Keratinocyte (primary cell): Measurements from ENCODE around the gene SYNPR. TPM values are rescaled to one million over a fixed set of nuclear protein-coding genes. Genes with fewer than 3 reads are reported as not detected.

Experiments used
- DNase-seq: peaks from one replicate; pipeline ENCODE4 v3.0.0-alpha.2; 2011; ENCODE audit warnings: low read depth, missing footprints, low spot score
- FAIRE-seq: peaks from 2 replicates; lab custom pipeline; 2011; peaks lifted over from hg19 to GRCh38; lab: Jason Lieb, UNC
- H2AFZ ChIP-seq: 2 replicates; pipeline ENCODE4 v1.6.0; 2012; ENCODE audit warnings: low read length, control low read depth, inconsistent platforms; ENCODE audit not compliant: control insufficient read depth
- H3K27ac ChIP-seq: 2 replicates; pipeline ENCODE4 v1.5.1; 2011; ENCODE audit warnings: low read length; ENCODE audit not compliant: control insufficient read depth, insufficient read depth
- H3K27me3 ChIP-seq: 3 replicates; pipeline ENCODE4 v1.6.0; 2011; ENCODE audit warnings: low read length; ENCODE audit not compliant: control insufficient read depth, insufficient read depth; ENCODE audit errors: extremely low read depth
- H3K36me3 ChIP-seq, 2 experiments: 2 replicates in 1 of 2; 3 replicates in 1 of 2; pipeline ENCODE4 v1.5.1; 2011; ENCODE audit warnings: low read length in 2 of 2, mild to moderate bottlenecking in 1 of 2; ENCODE audit not compliant: control insufficient read depth in 2 of 2, insufficient read depth in 2 of 2; ENCODE audit errors: extremely low read depth in 1 of 2
- H3K4me1 ChIP-seq: 3 replicates; pipeline ENCODE4 v1.5.1; 2011; ENCODE audit warnings: low read length; ENCODE audit not compliant: control insufficient read depth, insufficient read depth; ENCODE audit errors: extremely low read depth
- H3K4me2 ChIP-seq: 3 replicates; pipeline ENCODE4 v1.6.0; 2011; ENCODE audit warnings: low read depth, low read length; ENCODE audit not compliant: control insufficient read depth, insufficient read depth; ENCODE audit errors: extremely low read depth
- H3K4me3 ChIP-seq, 3 experiments: fragments of 200-600 bp in 1 of 3; sonication (generic) in 1 of 3; 2 replicates in 2 of 3; 3 replicates in 1 of 3; pipeline ENCODE4 v1.5.1; 2011 to 2016; ENCODE audit warnings: low read length in 3 of 3, mild to moderate bottlenecking in 3 of 3, control low read depth in 2 of 3, inconsistent platforms in 1 of 3, low read depth in 1 of 3, mixed read lengths in 1 of 3, mixed run types in 1 of 3, moderate library complexity in 1 of 3; ENCODE audit not compliant: control insufficient read depth in 2 of 3, insufficient read depth in 2 of 3; ENCODE audit errors: extremely low read depth in 1 of 3
- H3K79me2 ChIP-seq: 2 replicates; pipeline ENCODE4 v1.6.0; 2012; ENCODE audit warnings: low read length; ENCODE audit not compliant: control insufficient read depth, insufficient read depth
- H3K9ac ChIP-seq: 3 replicates; pipeline ENCODE4 v1.6.0; 2011; ENCODE audit warnings: low read length; ENCODE audit not compliant: control insufficient read depth, insufficient read depth; ENCODE audit errors: extremely low read depth
- H3K9me1 ChIP-seq: 3 replicates; pipeline ENCODE4 v1.6.0; 2011; ENCODE audit warnings: low read length; ENCODE audit not compliant: control insufficient read depth, insufficient read depth; ENCODE audit errors: extremely low read depth
- H3K9me3 ChIP-seq: 2 replicates; pipeline ENCODE4 v1.5.1; 2012; ENCODE audit warnings: low read depth, low read length; ENCODE audit not compliant: control insufficient read depth
- H4K20me1 ChIP-seq: 3 replicates; pipeline ENCODE4 v1.6.0; 2011; ENCODE audit warnings: low read length; ENCODE audit not compliant: control insufficient read depth, insufficient read depth; ENCODE audit errors: extremely low read depth
- CTCF ChIP-seq, 3 experiments: IDR thresholded peaks in 1 of 3; conservative IDR thresholded peaks in 1 of 3; optimal IDR thresholded peaks in 1 of 3; 2 replicates in 2 of 3; 3 replicates in 1 of 3; pipeline versions ENCODE3 to v1.5.1; 2011; ENCODE audit warnings: low read length in 3 of 3, mild to moderate bottlenecking in 3 of 3, moderate library complexity in 2 of 3, control low read depth in 1 of 3, inconsistent platforms in 1 of 3; ENCODE audit not compliant: insufficient read depth in 2 of 3; ENCODE audit errors: extremely low read depth in 1 of 3
- EZH2 ChIP-seq: IDR thresholded peaks from one replicate; pipeline ENCODE4 v1.6.1; 2012; ENCODE audit warnings: inconsistent platforms, mild to moderate bottlenecking, low read length, moderate library complexity
- dilution Hi-C: fragments of 300-500 bp; cut with MboI; formaldehyde crosslinking; loops from one replicate; pipeline ENCODE4 v1.7.0; 2020; ENCODE audit warnings: low sequenced_read_pairs; ENCODE audit not compliant: extremely low pct_ligation_motif_present
- polyA plus RNA-seq, 5 experiments: library from polyadenylated mRNA; depleted of rRNA in 3 of 5; stranded (reverse) in 3 of 5; stranded (forward) in 1 of 5; unstranded in 1 of 5; fragments of >200 nt; gene quantifications; 1 replicate in 1 of 5; 2 replicates in 3 of 5; 3 replicates in 1 of 5; pipeline versions ENCODE4 v1.2.1 to v1.2.3, GENCODE V29; 2011 to 2012; ENCODE audit warnings: missing spikeins in 2 of 5, low read depth in 1 of 5, low replicate concordance in 1 of 5

The SYNPR gene
- polyA plus RNA-seq, 1 donor (not counting 4 experiments of a cell fraction or from before 2014, with no cell fraction given) = not detected

GRCh38 chr3:63617391-63617790 lies 339.3 kb downstream of the SYNPR start:
- peaks cover 3% of the 10 kb centered on the region for H3K27me3 ChIP-seq
- dilution Hi-C loops = no loop called here
- H4K20me1 ChIP-seq = no peaks in the 10 kb centered on the region
- no peak overlapping the region for H3K27ac ChIP-seq
- no peaks in the 10 kb centered on the region for H3K9me1 ChIP-seq
- no peak for DNase-seq
- TF ChIP-seq CTCF (optimal IDR thresholded peaks at IDR 0.05 in 1 of 3, IDR thresholded peaks at IDR 0.05 in 1 of 3, conservative IDR thresholded peaks at IDR 0.05 in 1 of 3; ENCODE audit: extremely low read depth in 1 of 3, insufficient read depth in 2 of 3, low read length in 3 of 3) (no peak), EZH2 (no peak)
- no peaks in the 10 kb centered on the region for H3K9me3 ChIP-seq
- no peak overlapping the region for H3K4me3 ChIP-seq
- H3K36me3 ChIP-seq = no peaks in the 10 kb centered on the region
- no peaks in the 10 kb centered on the region for H3K79me2 ChIP-seq
- FAIRE-seq = no peak
- H3K9ac ChIP-seq = no peak overlapping the region
- H3K4me1 ChIP-seq = no peaks in the 10 kb centered on the region
- H3K4me2 ChIP-seq = no peak overlapping the region
- H2AFZ ChIP-seq = no peak overlapping the region

DNA sequence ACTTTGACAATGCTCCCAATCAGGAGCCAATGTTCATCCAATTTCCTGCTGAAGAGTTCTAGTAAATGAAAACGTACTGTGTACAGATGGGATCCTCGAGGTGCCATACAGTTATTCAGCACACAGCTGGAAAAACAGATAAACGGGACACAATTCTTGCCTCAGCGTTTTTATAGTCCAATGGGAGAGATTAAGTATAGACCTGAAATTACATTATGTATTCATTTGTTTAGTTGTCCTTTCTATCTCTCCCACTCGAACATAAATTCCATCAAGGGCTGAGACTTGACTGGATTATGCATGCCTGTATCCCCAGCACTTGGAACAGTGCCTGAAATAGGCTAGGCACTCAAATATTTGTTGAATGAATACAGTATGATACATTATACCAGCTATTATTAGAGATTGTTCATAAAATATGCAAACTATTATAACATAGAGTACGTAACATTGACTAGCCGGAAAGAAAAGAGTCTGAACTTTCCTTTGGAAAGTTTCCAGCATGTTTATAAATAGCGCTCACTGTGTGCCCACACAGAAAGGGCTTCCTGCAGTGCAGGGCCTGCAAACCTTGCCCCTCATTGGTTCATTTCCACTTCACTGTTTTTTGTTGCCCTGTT lies 346.9 kb downstream of the SYNPR start:
- H2AFZ ChIP-seq = no peak overlapping the region
- peaks cover 16% of the 10 kb centered on the region for H3K4me1 ChIP-seq
- no peaks in the 10 kb centered on the region for H3K9me3 ChIP-seq
- no peaks in the 10 kb centered on the region for H3K79me2 ChIP-seq
- H3K36me3 ChIP-seq = no peaks in the 10 kb centered on the region
- TF ChIP-seq EZH2 (no peak), CTCF (optimal IDR thresholded peaks at IDR 0.05 in 1 of 3, IDR thresholded peaks at IDR 0.05 in 1 of 3, conservative IDR thresholded peaks at IDR 0.05 in 1 of 3; ENCODE audit: extremely low read depth in 1 of 3, insufficient read depth in 2 of 3, low read length in 3 of 3) (no peak)
- DNase-seq = peak; percentile 30
- no peaks in the 10 kb centered on the region for H3K9me1 ChIP-seq
- peak overlapping the region; percentile 38 for H3K4me2 ChIP-seq
- peak; percentile 96 for FAIRE-seq
- dilution Hi-C loops = no loop called here
- H3K4me3 ChIP-seq = no peak overlapping the region
- H4K20me1 ChIP-seq = no peaks in the 10 kb centered on the region
- no peak overlapping the region for H3K27ac ChIP-seq
- H3K9ac ChIP-seq = no peak overlapping the region
- no peaks in the 10 kb centered on the region for H3K27me3 ChIP-seq
